Transverse colon (tissue), 4 donors: ENCODE data around the gene AFAP1L1. TPM values are rescaled to one million over a fixed set of nuclear protein-coding genes. Genes with fewer than 3 reads are reported as not detected.
A peak's percentile ranks its signal among the peaks of the same experiment; 100 is the strongest.

Source experiments
- DNase-seq: peaks from one replicate; pipeline ENCODE4 v3.0.0-alpha.2; 2019
- H3K27ac ChIP-seq, 4 donors: fragments of 200-600 bp; sonication (generic); 2 replicates each; pipeline ENCODE4 v1.5.1; 2016 to 2018; ENCODE audit warnings: inconsistent platforms in 4 of 4
- H3K27me3 ChIP-seq: fragments of 200-600 bp; sonication (generic); 2 replicates; pipeline ENCODE4 v1.5.1; 2017; ENCODE audit warnings: inconsistent platforms
- H3K36me3 ChIP-seq, 4 donors: fragments of 200-600 bp; sonication (generic); 2 replicates each; pipeline ENCODE4 v1.5.1; 2017 to 2019; ENCODE audit warnings: inconsistent platforms in 4 of 4
- H3K4me1 ChIP-seq, 4 donors: fragments of 200-600 bp; sonication (generic); 2 replicates each; pipeline ENCODE4 v1.5.1; 2017 to 2020; ENCODE audit warnings: inconsistent platforms in 4 of 4
- H3K4me3 ChIP-seq, 4 donors: fragments of 200-600 bp; sonication (generic); 1 replicate in 1 of 4; 2 replicates in 3 of 4; pipeline versions ENCODE4 v1.5.1 to v1.6.1; 2017 to 2019; ENCODE audit warnings: inconsistent platforms in 4 of 4
- H3K9me3 ChIP-seq, 2 donors: fragments of 200-600 bp; sonication (generic); 2 replicates each; pipeline ENCODE4 v1.5.1; 2017 to 2019; ENCODE audit warnings: inconsistent platforms in 2 of 2
- CTCF ChIP-seq, 5 experiments: fragments of 200-600 bp in 3 of 5; fragments of 450-650 bp in 2 of 5; sonication (generic) in 3 of 5; IDR thresholded peaks; 1 replicate in 2 of 5; 2 replicates in 3 of 5; pipeline ENCODE4 v1.5.1; 2016 to 2017; ENCODE audit warnings: antibody characterized with exemption in 5 of 5, inconsistent platforms in 3 of 5, mild to moderate bottlenecking in 2 of 5, moderate library complexity in 1 of 5
- EP300 ChIP-seq: sonication (generic); formaldehyde crosslinking; IDR thresholded peaks from one replicate; pipeline ENCODE4 v1.6.1; 2017; ENCODE audit warnings: antibody characterized with exemption, low read depth
- POLR2A ChIP-seq: fragments of 450-650 bp; IDR thresholded peaks from one replicate; pipeline ENCODE4 v1.6.1; 2016; ENCODE audit warnings: antibody characterized with exemption, mild to moderate bottlenecking, moderate library complexity
- POLR2AphosphoS5 ChIP-seq, 3 donors: sonication (generic); formaldehyde crosslinking; IDR thresholded peaks; one replicate each; pipeline ENCODE4 v1.6.1; 2016; ENCODE audit warnings: antibody characterized with exemption in 3 of 3
- WGBS, 2 donors: methylation state at CpG; one replicate each; pipeline ENCODE4 v1.1.5; 2018; ENCODE audit warnings: low coverage in 1 of 2; 5-methylcytosine and 5-hydroxymethylcytosine counted together
- in situ Hi-C, 4 donors: fragments of 200-750 bp; cut with MboI; loops; one replicate each; pipeline versions ENCODE4 v1.15.0 to v1.15.1; 2017; ENCODE audit warnings: low sequenced_read_pairs in 3 of 4, low pct_ligation_motif_present in 1 of 4, low pct_unique_long_range_greater_than_20kb in 1 of 4
- intact Hi-C: fragments of 100-400 bp; cut with DNase I; formaldehyde crosslinking; loops from one replicate; pipeline ENCODE4 v1.15.1; 2023; ENCODE audit warnings: low total_unique reads
- total RNA-seq, 4 donors: library from RNA; depleted of rRNA; stranded (reverse); fragments of >200 nt; gene quantifications; one replicate each; pipeline ENCODE4 v1.1.0, GENCODE V29; 2016

Gene AFAP1L1
- total RNA-seq, 4 donors from 2014 or later: 2.2 to 4.1 (median 3.0) TPM

GRCh38 chr5:149348518-149348917, 76.9 kb downstream of the AFAP1L1 start:
- no peaks in the 10 kb centered on the region for H3K9me3 ChIP-seq
- H3K4me3 ChIP-seq: no peak overlapping the region
- peak overlapping the region in 1 of 4 donors; percentile 15 for H3K27ac ChIP-seq
- in situ Hi-C loops: loop anchor here in 1 of 4 donors (25.0 kb wide), 1 partner anchor 214 kb away; the partner anchor contains the start of gene CSNK1A1
- intact Hi-C loops: no loop called here
- no peak for DNase-seq
- TF ChIP-seq EP300 (no peak), CTCF (IDR thresholded peaks at IDR 0.05) (no peak), POLR2A (no peak), POLR2AphosphoS5 (IDR thresholded peaks at IDR 0.05) (no peak)
- peaks cover 4 to 28% (median 12%) of the 10 kb centered on the region in 4 donors for H3K4me1 ChIP-seq
- no peaks in the 10 kb centered on the region for H3K27me3 ChIP-seq
- H3K36me3 ChIP-seq: peaks cover 0 to 43% (median 16%) of the 10 kb centered on the region in 4 donors
- WGBS, 2 donors: 76 to 80% methylated on average over 1 of the region's 1 CpG

- WGBS, 2 donors: 88 to 89% methylated on average over 4 of the region's 4 CpGs
- DNase-seq: no peak
- intact Hi-C loops (no loop called here), in situ Hi-C loops (loop anchor here in 1 of 4 donors (25.0 kb wide), 1 partner anchor 213 kb away; the partner anchor contains the start of gene CSNK1A1)
- H3K27ac ChIP-seq: no peak overlapping the region
- no peak overlapping the region for H3K4me3 ChIP-seq
- H3K36me3 ChIP-seq: peaks cover 0 to 43% (median 16%) of the 10 kb centered on the region in 4 donors
- TF ChIP-seq POLR2AphosphoS5 (IDR thresholded peaks at IDR 0.05) (no peak), CTCF (IDR thresholded peaks at IDR 0.05) (no peak), EP300 (no peak), POLR2A (no peak)
- no peaks in the 10 kb centered on the region for H3K27me3 ChIP-seq
- peaks cover 4 to 25% (median 10%) of the 10 kb centered on the region in 4 donors for H3K4me1 ChIP-seq
- H3K9me3 ChIP-seq: no peaks in the 10 kb centered on the region
Observed at GRCh38 chr5:149349382-149349781, 77.7 kb downstream of the AFAP1L1 start.

GRCh38 chr5:149352169-149352568, 80.5 kb downstream of the AFAP1L1 start:
- TF ChIP-seq POLR2A (no peak), POLR2AphosphoS5 (IDR thresholded peaks at IDR 0.05) (no peak), CTCF (IDR thresholded peaks at IDR 0.05) (no peak), EP300 (no peak)
- Histone ChIP-seq H3K27ac (no peak overlapping the region), H3K36me3 (peaks cover 0 to 43% (median 16%) of the 10 kb centered on the region in 4 donors), H3K27me3 (no peaks in the 10 kb centered on the region), H3K9me3 (no peaks in the 10 kb centered on the region), H3K4me3 (no peak overlapping the region), H3K4me1 (peaks cover 0 to 10% (median under 1%) of the 10 kb centered on the region in 4 donors)
- WGBS, 2 donors: 84 to 89% methylated on average over 4 of the region's 4 CpGs
- DNase-seq: no peak
- in situ Hi-C loops (no loop called here), intact Hi-C loops (no loop called here)

- H3K36me3 ChIP-seq: peaks cover 0 to 42% (median 14%) of the 10 kb centered on the region in 4 donors
- no peaks in the 10 kb centered on the region for H3K9me3 ChIP-seq
- intact Hi-C loops (no loop called here), in situ Hi-C loops (no loop called here)
- H3K4me3 ChIP-seq: no peak overlapping the region
- TF ChIP-seq POLR2AphosphoS5 (IDR thresholded peaks at IDR 0.05): no peak
- TF ChIP-seq POLR2A: no peak
- TF ChIP-seq CTCF (IDR thresholded peaks at IDR 0.05): no peak
- no peak for TF ChIP-seq EP300
- no peak for DNase-seq
- 58 to 64% methylated on average over 2 of the region's 2 CpGs for WGBS, 2 donors
- peaks cover 8 to 14% (median 11%) of the 10 kb centered on the region in 4 donors for H3K4me1 ChIP-seq
- H3K27ac ChIP-seq: no peak overlapping the region
- H3K27me3 ChIP-seq: no peaks in the 10 kb centered on the region
Observed at GRCh38 chr5:149353911-149354310, 82.3 kb downstream of the AFAP1L1 start.
